Ramos (cell line): ENCODE data around the gene PARD3B.

ENCODE experiments used
- in situ Hi-C: fragments of 300-500 bp; cut with MboI; formaldehyde crosslinking; loops from one replicate; pipeline ENCODE4 v1.14.3; 2022; ENCODE audit warnings: low sequenced_read_pairs; ENCODE audit not compliant: unreplicated experiment

The PARD3B gene

DNA sequence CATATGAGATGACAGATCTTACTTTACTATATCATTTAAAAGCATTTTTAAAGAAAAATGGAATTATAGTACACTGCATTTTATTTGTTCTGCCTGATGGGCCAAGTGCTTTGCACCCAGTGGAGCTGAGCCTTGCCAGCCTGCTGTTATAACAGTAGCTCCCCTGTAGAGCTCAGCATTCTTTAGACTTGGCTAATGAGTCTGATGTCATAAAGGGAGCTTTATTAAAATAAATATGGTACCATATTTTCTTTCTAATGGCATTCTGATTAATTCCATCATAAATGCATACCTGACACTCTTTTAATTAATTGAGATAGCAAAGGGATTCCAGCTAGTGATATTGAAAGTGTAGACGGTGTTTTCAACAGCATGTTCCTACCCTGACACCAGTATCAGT, 40.7 kb downstream of the PARD3B start:
- in situ Hi-C loops, result no loop called here

DNA sequence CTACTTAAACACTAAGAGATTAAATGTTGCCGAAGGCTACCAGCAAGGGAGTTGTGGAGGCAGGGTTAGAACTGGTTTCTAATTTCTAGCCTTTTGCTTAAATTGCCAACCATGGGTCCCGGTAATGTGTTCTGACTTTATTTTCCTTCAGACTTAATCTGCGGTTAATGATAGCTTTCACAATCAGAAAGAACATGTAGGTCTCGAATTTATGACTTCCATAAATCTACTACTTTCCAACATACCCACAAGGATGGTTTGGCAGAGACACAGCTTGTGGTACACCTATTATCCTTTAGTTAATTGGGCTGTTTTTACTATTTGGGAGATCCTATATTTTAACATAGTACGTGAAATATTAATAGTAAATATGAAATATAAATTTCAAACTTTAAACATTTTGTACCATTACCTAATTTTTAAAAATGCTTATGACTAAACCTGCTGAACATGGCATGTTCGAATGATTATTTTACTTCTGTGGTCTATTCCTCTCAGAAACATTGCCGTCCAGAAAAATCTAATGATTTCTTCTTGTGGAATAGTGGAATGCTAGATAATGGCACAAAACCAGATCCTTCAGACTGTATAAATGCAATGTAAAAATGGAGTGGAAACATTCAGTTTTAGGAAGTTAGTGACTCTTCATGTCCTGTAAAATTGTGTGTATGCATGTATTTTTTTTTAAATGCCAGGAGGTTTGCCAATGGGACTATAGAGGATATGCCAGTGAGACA, 41.3 kb downstream of the PARD3B start:
- in situ Hi-C loops, result no loop called here

GRCh38 chr2:204590063-204590462, 44.8 kb downstream of the PARD3B start:
- in situ Hi-C loops, result no loop called here

DNA sequence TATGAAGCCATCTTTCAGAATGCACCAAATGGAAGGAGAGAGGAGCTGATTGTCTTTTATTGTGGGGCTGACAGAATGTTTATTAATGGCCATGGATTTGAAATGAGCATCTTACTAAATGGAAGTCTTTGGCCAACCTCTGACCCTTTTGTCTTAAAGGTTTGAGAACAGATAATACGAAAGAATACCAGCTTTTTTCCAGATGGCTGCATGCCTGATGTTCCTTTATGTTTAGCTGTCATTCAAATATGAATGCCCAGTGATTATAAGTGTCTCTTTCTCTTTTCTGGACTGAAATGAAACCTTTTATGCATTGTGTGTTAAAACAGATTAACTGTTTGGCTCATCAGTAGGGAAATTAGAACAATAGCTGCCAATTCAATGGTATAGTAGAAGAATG, 46.0 kb downstream of the PARD3B start:
- in situ Hi-C loops, result no loop called here

DNA sequence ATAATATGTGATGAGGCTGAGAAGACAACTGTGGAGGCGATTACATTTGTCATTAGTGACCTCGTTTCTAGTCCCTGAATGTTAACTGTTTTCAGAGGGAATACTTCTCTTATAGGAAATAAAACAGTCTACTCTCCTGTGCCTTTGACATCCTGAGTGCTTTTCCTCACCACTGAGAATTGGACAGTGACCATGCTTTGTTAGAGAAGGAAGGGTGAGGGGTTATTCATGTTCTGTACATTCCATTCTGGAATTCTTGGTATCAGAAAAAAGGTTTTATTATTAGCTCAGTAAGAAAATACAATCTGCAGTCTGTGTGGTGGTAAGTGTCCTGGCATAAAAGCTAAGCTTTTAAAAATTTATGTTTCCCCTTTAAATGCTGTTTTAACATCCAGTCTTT, 58.8 kb downstream of the PARD3B start:
- in situ Hi-C loops, result no loop called here

DNA sequence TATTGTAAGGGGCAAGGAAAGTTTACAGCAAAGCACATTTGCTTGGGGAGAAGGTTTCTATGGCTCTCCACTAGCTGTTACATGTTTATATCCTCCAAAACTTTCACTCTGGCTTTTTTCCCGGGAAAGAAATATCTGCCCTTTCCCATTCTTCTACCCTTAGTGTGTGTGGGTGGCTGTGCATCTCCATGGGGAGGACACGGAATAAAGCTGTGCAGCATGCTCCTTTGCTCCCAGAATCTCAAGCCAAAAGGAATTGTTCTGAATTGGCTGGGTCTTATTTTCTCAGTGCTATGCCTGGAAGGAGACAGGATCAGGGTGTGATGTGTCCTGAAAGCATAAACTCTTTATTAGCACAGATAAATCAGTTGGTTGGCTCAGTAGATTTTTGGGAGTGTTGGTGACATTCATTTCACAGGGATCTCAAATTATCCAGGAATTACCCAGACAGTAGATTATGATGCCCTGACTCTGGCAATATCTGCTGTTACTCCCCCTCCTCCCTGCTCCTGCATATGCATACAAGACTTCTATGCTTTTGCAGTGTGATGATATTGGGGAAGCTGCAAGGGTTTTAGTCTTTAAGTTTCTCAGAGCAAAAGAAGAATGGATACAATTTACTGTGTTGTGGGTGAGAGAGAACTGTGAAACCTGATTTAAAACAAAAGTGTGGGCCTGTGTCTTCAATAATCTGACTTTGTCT, 63.1 kb downstream of the PARD3B start:
- in situ Hi-C loops, result no loop called here

DNA sequence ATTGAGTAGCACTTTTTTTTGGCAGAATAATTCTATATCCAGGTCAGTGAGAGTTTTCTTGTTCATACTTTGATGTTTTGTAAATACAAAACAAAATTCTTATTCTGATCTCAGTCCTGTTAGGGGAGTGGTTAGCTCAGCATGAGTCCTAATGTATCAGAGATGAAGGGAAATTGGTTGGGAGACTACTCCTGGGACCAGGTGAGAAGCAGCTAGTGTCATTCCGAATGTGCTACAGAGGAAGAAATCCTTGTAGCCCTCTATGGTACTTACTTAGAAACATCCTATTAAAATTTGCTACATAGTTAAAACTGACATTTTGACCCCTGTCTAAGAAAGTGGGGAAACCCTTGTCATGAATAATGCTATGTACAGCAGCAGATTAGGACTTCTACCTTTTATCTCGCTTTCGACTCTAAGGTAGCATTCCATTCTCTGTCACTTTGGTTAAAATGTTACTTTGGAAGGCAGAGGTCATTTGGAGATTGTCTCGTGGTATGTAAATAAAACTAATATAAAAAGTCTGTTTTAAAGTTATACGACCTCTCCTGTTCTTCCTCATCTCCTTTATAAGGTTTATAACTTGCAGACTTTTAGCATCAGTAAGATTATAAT, 65.8 kb downstream of the PARD3B start:
- in situ Hi-C loops, result no loop called here

GRCh38 chr2:204611764-204612163, 66.5 kb downstream of the PARD3B start:
- in situ Hi-C loops, result no loop called here

DNA sequence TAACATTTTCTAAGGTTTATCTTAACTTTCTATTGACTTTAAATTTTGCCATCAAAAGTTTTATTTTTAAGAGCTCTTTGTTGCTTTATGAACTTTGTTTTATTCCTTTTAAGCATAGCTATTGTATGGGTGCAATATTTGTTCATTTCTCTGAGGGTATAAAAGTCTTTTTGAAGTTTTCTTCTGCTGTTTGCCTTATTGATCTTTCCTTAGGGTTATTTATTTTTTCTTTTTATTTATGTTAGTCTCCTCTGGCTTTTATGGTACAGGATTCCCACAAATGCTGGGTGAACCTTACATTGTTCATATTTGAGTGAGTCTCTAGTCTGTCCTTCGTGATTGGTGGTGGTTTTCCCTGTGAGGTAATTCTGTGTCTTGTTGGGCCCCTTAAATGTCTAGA, 68.4 kb downstream of the PARD3B start:
- in situ Hi-C loops, result no loop called here

DNA sequence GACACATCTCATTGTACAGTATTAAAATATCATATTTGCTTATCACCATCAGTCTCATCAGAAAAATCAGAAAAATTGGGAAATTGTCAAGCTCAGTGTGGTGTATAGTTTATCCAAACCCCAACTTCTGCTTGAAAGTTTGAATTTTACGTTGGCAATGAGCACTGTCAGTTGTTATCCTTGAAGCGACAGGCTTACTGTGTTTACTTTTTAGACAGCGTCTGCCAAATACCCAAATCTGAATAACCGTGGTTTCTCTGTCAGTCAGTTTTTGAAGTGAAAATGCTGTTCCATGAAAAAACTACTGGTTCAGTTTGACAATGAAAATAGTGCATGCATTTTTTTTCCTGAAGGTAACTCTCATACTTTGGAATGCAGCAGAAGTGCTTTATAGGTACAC, 70.2 kb downstream of the PARD3B start:
- in situ Hi-C loops, result no loop called here

DNA sequence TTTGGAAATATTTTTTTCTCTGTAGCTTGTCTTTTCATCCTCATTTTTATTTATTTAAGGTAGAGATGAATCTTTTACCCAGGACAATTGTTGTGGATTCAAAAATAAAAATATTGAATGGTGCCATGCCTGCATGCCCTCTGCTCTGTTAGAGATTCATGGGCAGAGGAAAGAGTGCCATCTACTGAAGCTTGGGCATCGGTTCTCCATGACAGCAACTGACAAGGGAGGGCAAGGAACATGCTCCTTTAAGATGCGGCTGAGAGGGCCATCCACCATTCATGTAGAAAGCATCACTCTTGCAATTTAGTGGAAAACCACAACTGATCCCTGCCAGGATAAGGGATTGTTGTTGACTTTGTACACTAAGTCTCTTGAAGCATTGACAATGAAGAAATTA, 79.9 kb downstream of the PARD3B start:
- in situ Hi-C loops, result no loop called here

DNA sequence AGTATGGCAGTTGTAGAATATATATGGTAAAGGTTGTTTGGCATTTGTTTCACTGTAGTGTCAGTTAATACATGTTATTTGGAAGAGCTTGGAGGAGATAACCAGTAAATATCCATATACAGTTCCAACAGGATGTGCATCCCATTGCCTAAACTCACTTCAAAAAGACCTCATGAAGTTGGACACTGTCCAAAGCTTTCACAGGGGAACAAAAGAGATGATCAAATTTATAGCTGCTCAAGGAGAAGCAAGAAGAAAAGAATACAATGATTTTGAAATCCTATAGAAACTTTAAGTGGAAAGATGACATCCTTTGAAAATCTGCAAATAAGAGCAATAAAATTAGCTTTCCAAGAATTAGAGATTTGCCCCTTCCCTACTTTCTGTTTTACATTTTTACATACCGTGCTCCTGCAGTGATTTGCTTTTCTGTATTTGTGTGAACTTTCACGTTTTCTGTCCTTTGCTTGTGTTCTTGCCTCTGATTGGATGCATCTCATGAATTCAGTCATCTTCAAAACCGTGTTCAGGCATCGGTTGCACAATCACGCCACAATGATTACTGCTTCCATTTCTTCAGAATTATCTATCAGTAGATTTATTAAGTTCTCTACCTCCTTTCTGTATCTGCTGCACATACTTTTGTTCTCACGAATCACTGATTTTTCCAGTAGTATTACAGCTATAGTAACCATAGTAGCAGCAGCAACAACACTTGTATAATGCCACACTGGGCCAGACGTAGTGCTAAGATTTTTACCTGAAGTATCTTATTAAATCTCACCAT, 83.8 kb downstream of the PARD3B start:
- in situ Hi-C loops, result no loop called here

DNA sequence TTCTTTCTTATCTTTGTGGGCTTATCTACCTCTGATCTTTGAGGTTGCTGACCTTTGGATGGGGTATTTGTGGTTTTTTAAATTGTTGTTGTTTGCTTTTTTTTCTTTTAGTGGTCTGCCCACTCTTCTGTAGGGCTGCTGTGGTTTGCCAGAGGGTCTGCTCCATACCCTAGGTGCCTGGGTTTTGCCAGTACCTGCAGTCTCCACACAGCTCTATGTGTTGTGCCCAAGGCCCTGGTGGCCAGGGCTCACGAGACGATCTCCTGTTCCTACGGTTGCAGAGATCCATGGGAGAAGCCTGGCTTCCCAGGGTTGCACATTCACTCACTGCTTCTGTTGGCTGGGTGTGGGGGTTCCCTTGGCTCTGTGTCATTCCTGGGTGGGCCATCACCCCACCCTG, 87.1 kb downstream of the PARD3B start:
- in situ Hi-C loops, result no loop called here

DNA sequence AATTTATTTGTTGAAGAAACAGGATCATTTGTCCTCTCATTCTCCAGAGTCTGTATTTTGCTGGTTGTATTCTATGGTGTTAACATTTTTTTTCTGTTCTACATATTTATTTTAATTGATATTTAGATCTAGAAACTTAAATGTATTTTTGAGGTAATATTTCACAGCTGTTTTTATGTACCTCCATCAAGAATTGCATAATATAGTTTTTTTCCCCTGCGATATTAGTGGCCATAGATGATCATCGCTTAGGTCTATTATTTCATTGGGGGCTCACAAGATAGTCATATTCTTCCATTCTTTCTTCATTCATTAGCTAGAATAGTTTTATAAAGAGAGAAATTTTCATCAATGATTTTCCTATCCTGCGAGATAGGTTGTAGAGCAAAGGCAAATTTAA, 89.3 kb downstream of the PARD3B start:
- in situ Hi-C loops, result no loop called here

DNA sequence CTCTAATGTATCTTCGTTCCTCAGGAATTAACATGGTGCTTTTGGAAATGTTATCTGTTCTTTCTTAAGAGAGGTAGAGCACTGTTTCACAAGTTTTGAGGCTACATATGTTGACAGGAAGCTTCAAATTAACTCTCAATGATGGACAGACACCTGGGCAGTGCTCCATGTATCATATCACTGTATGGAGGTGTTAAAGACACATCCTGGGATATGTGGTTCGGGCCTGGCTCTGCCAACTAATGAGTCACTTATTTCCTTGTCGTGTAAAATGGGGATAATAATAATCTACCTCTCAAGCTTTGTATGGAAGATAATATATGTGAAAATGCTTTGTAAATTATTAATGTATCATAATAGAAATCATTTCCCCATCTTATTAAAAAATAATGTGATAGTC, 90.2 kb downstream of the PARD3B start:
- in situ Hi-C loops, result no loop called here

GRCh38 chr2:204638471-204639194, 93.4 kb downstream of the PARD3B start:
- in situ Hi-C loops, result no loop called here

- in situ Hi-C loops, result no loop called here
These were observed 98.1 kb downstream of the PARD3B start for GRCh38 chr2:204643326-204643725.

GRCh38 chr2:204645018-204645773, 99.9 kb downstream of the PARD3B start:
- in situ Hi-C loops, result no loop called here

- in situ Hi-C loops, result no loop called here
These were observed 102.4 kb downstream of the PARD3B start for GRCh38 chr2:204647626-204648025.
